ENCODE results near the gene HMCES.
"Not testable (repeated sequence)": the region's sequence is repeated elsewhere in the genome, so short reads cannot be mapped to it uniquely, and the experiment has no call there.

DNA sequence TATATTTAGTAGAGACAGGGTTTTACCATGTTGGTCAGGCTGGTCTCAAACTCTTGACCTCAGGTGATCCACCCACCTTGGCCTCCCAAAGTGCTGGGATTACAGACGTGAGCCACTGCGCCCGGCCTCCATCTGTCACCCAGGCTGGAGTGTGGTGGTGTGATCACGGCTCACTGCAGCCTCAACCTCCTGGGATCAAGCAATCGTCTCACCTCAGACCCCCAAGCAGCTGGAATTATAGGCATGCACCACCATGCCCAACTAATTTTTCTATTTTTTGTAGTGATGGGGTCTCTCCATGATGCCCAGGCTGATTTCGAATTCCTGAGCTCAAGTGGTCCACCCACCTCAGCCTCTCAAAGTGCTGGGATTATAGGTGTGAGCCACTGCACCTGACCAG is 13.7 kb upstream of the HMCES start:
- TF ChIP-seq, protein P1, sequence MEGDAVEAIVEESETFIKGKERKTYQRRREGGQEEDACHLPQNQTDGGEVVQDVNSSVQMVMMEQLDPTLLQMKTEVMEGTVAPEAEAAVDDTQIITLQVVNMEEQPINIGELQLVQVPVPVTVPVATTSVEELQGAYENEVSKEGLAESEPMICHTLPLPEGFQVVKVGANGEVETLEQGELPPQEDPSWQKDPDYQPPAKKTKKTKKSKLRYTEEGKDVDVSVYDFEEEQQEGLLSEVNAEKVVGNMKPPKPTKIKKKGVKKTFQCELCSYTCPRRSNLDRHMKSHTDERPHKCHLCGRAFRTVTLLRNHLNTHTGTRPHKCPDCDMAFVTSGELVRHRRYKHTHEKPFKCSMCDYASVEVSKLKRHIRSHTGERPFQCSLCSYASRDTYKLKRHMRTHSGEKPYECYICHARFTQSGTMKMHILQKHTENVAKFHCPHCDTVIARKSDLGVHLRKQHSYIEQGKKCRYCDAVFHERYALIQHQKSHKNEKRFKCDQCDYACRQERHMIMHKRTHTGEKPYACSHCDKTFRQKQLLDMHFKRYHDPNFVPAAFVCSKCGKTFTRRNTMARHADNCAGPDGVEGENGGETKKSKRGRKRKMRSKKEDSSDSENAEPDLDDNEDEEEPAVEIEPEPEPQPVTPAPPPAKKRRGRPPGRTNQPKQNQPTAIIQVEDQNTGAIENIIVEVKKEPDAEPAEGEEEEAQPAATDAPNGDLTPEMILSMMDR (IDR thresholded peaks at IDR 0.05), result not testable (repeated sequence)
- not testable (repeated sequence) for TF ChIP-seq POLR2A (IDR thresholded peaks at IDR 0.05)
